Smooth muscle cell (in vitro differentiated cells): ENCODE results near the gene C19orf44. TPM values are rescaled to one million over a fixed set of nuclear protein-coding genes. Genes with fewer than 3 reads are reported as not detected.

ENCODE experiments used
- DNase-seq: peaks from one replicate; lab custom pipeline; 2025; ENCODE audit not compliant: unreplicated experiment; lab: John Stamatoyannopoulos, UW
- H2AFZ ChIP-seq: fragments of 200-600 bp; sonication (generic); 2 replicates; pipeline ENCODE4 v1.6.0; 2016; ENCODE audit warnings: antibody characterized with exemption, low read depth, mild to moderate bottlenecking
- H3F3A ChIP-seq: fragments of 200-600 bp; sonication (generic); 2 replicates; pipeline ENCODE4 v1.6.0; 2017; ENCODE audit warnings: antibody characterized with exemption, low read depth
- H3K27ac ChIP-seq: fragments of 200-600 bp; sonication (generic); 2 replicates; pipeline ENCODE4 v1.5.1; 2016; ENCODE audit warnings: low read depth, mild to moderate bottlenecking
- H3K27me3 ChIP-seq: fragments of 200-600 bp; sonication (generic); 2 replicates; pipeline ENCODE4 v1.6.1; 2016; ENCODE audit warnings: low read depth, mild to moderate bottlenecking
- H3K36me3 ChIP-seq: fragments of 200-600 bp; sonication (generic); 2 replicates; pipeline ENCODE4 v1.5.1; 2016; ENCODE audit warnings: low read depth
- H3K4me1 ChIP-seq: fragments of 200-600 bp; sonication (generic); 2 replicates; pipeline ENCODE4 v1.5.1; 2016; ENCODE audit warnings: low read depth
- H3K4me2 ChIP-seq: fragments of 200-600 bp; sonication (generic); 2 replicates; pipeline ENCODE4 v1.6.0; 2016; ENCODE audit warnings: mild to moderate bottlenecking
- H3K4me3 ChIP-seq: fragments of 200-600 bp; sonication (generic); 2 replicates; pipeline ENCODE4 v1.5.1; 2016; ENCODE audit warnings: mild to moderate bottlenecking
- H3K79me2 ChIP-seq: fragments of 200-600 bp; sonication (generic); 2 replicates; pipeline ENCODE4 v1.6.0; 2016; ENCODE audit warnings: low read depth, mild to moderate bottlenecking
- H3K9ac ChIP-seq: fragments of 200-600 bp; sonication (generic); 2 replicates; pipeline ENCODE4 v1.6.0; 2016; ENCODE audit warnings: low read depth
- H3K9me3 ChIP-seq: fragments of 200-600 bp; sonication (generic); replicated peaks from 2 replicates; pipeline ENCODE4 v1.5.1; 2016; ENCODE audit warnings: low read depth
- H4K20me1 ChIP-seq: fragments of 200-600 bp; sonication (generic); 2 replicates; pipeline ENCODE4 v1.6.0; 2016; ENCODE audit warnings: low read depth
- WGBS: methylation state at CpG from one replicate; pipeline ENCODE4 v1.1.7; 2016; ENCODE audit warnings: low lambda C conversion rate; 5-methylcytosine and 5-hydroxymethylcytosine counted together
- polyA plus RNA-seq: library from polyadenylated mRNA; unstranded; fragments of >200 nt; fragmentation: Nextera tagmentation; extraction: Ambion mirVana; gene quantifications from 2 replicates; pipeline ENCODE4 v1.2.1, GENCODE V29; 2016
- total RNA-seq: library from RNA; depleted of rRNA; stranded (reverse); fragments of >200 nt; gene quantifications from 2 replicates; pipeline ENCODE4 v1.2.3, GENCODE V29; 2014
- TF ChIP-seq, protein P1 (sequence below): fragments of 200-600 bp; sonication (generic); IDR thresholded peaks from 2 replicates; pipeline ENCODE4 v1.5.1; 2017; ENCODE audit warnings: borderline replicate concordance, mild to moderate bottlenecking, antibody characterized with exemption; ENCODE audit not compliant: insufficient read depth, poor library complexity, severe bottlenecking

Gene C19orf44
- total and polyA plus RNA-seq, 2 experiments from 2014 or later = 3.3 to 3.4 TPM

DNA sequence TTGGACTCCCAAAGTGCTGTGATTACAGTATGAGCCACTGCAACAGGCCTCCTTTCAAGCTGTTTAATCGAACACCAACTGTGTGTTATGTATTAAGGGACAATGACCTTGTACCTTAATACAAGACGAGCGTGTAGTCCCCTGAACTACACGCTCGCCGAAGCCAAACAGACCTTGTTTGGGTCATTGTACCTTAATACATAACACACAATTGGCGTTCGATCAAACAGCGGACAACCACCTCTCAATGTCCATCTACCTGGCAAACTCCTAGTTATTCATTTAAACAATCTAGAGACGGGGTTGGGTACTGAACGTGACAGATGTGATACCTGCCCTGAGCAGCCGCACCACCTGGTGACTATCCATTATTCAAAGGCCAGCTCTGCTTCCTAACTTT is 44.8 kb downstream of the C19orf44 start:
- 90% methylated on average over 12 of the region's 12 CpGs for WGBS
- Histone ChIP-seq H4K20me1 (peaks cover 58% of the 10 kb centered on the region), H3K9me3 (no peaks in the 10 kb centered on the region), H3K27ac (peak overlapping the region; percentile 79), H3K4me3 (peak overlapping the region; percentile 92), H3K79me2 (peaks cover 81% of the 10 kb centered on the region), H3K36me3 (no peaks in the 10 kb centered on the region), H3K4me2 (peak overlapping the region; percentile 98), H3K27me3 (no peaks in the 10 kb centered on the region), H3K9ac (peak overlapping the region; percentile 92), H2AFZ (no peak overlapping the region), H3K4me1 (peaks cover 17% of the 10 kb centered on the region), H3F3A (no peaks in the 10 kb centered on the region)
- TF ChIP-seq, protein P1, sequence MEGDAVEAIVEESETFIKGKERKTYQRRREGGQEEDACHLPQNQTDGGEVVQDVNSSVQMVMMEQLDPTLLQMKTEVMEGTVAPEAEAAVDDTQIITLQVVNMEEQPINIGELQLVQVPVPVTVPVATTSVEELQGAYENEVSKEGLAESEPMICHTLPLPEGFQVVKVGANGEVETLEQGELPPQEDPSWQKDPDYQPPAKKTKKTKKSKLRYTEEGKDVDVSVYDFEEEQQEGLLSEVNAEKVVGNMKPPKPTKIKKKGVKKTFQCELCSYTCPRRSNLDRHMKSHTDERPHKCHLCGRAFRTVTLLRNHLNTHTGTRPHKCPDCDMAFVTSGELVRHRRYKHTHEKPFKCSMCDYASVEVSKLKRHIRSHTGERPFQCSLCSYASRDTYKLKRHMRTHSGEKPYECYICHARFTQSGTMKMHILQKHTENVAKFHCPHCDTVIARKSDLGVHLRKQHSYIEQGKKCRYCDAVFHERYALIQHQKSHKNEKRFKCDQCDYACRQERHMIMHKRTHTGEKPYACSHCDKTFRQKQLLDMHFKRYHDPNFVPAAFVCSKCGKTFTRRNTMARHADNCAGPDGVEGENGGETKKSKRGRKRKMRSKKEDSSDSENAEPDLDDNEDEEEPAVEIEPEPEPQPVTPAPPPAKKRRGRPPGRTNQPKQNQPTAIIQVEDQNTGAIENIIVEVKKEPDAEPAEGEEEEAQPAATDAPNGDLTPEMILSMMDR = no peak
- DNase-seq = no peak

DNA sequence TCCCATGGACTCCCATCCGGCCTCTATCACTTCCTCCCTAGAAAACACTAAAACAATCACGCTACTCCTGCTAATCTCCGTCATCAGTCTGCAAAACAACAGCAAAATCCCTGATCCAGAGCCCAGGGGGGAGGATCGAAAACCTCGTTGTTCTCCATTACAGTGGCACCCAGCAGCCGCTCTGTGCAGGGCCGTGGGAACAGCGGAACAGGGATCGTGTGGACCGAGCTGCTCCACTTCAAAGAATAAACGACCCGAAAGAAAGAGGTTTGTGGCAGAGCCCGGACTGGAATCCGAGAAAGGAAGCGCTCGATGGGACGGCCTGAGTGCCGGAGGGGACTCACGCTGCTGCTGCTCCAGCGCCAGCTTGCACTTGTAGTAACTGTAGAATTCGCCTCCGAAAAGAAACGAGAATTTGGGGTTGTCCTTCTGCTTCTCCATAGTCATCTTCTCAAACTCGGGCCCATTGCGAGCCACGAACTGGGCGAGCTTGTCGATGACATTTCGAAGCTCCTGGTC is 45.4 kb downstream of the C19orf44 start:
- peak overlapping the region; percentile 79 for H3K27ac ChIP-seq
- WGBS = 6% methylated on average over 29 of the region's 29 CpGs

DNA sequence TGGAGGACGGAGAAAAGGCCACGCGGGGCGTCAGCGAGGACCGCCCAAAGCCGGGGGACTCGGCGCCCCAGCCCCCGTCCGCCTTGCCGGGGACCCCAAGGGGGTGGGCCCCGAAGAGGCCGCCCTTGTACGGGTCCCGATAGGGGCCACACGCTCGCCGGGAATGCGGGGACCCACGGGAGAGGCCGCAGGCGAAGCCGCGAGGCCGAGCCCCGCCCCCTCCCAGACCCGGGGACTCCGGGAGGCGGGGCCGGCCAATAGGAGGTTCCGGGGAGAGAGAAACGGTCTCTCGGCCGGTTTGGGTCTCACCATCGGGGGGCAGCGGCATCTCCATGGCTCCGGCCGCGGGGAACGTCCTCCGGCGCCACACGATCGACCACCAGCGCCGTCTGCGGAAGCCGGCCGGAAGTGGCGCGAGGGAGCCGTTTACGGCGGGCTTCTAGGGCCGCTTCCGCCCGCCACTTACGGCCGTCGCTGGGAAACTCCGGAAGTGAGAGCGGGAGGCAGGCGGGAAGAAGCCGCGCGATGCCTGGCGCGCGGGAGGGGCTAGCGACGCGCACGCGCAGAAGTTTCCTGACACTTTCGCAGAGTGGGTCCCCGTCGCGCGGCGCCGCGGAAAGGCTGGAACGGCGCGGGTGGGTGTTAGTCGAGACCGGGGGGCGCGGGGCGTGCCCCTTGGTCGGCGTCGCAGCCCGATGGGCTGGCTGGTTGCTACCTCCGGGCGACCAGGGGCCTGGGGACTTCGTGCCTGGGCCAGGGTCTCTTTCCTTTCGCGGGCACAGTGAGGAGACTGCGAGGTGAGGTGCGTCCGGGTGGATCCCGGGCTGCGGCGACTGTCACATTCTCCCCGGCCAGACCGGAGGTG is 46.1 kb downstream of the C19orf44 start, which contains the start of gene CHERP:
CHERP (minus strand) TSS at position 393 of the 865 bp plus-strand sequence; CDS start at position 334, 59 bp downstream.
- no peaks in the 10 kb centered on the region for H3F3A ChIP-seq
- TF ChIP-seq, protein P1 = peak; percentile 4
- peaks cover 44% of the 10 kb centered on the region for H4K20me1 ChIP-seq
- no peak within 1 kb of the TSS for H2AFZ ChIP-seq
- peak within 1 kb of the TSS; percentile 79 for H3K27ac ChIP-seq
- 1% methylated on average over 97 of the region's 108 CpGs for WGBS
- H3K27me3 ChIP-seq = no peaks in the 10 kb centered on the region
- H3K4me2 ChIP-seq = peak within 1 kb of the TSS; percentile 98
- no peaks in the 10 kb centered on the region for H3K36me3 ChIP-seq
- peak within 1 kb of the TSS; percentile 92 for H3K4me3 ChIP-seq
- peaks cover 17% of the 10 kb centered on the region for H3K4me1 ChIP-seq
- peaks cover 70% of the 10 kb centered on the region for H3K79me2 ChIP-seq
- H3K9me3 ChIP-seq = no peaks in the 10 kb centered on the region
- peak; percentile 82 for DNase-seq
- H3K9ac ChIP-seq = peak within 1 kb of the TSS; percentile 92

More for the DNA sequence above, 45.4 kb downstream of the C19orf44 start:
- H3K4me1 ChIP-seq = peaks cover 17% of the 10 kb centered on the region
- no peaks in the 10 kb centered on the region for H3F3A ChIP-seq
- H3K36me3 ChIP-seq = no peaks in the 10 kb centered on the region
- H3K4me2 ChIP-seq = peak overlapping the region; percentile 98
- H3K4me3 ChIP-seq = peak overlapping the region; percentile 92
- H3K27me3 ChIP-seq = no peaks in the 10 kb centered on the region
- TF ChIP-seq, protein P1 = no peak
- DNase-seq = no peak
- H3K9me3 ChIP-seq = no peaks in the 10 kb centered on the region
- no peak overlapping the region for H2AFZ ChIP-seq
- H3K9ac ChIP-seq = peak overlapping the region; percentile 92
- H4K20me1 ChIP-seq = peaks cover 51% of the 10 kb centered on the region
- peaks cover 77% of the 10 kb centered on the region for H3K79me2 ChIP-seq
